Neural progenitor cell (in vitro differentiated cells): ENCODE measurements around the gene FBXW7. TPM values are rescaled to one million over a fixed set of nuclear protein-coding genes. Genes with fewer than 3 reads are reported as not detected.

Experiments
- DNase-seq: peaks from one replicate; pipeline ENCODE4 v3.0.0-alpha.2; 2016; ENCODE audit warnings: low spot score
- H2AFZ ChIP-seq: fragments of 200-600 bp; sonication (generic); replicated peaks from 2 replicates; pipeline ENCODE4 v1.6.1; 2016; ENCODE audit warnings: antibody characterized with exemption
- H3F3A ChIP-seq: fragments of 200-600 bp; sonication (generic); 2 replicates; pipeline ENCODE4 v1.6.1; 2016; ENCODE audit warnings: antibody characterized with exemption, low read depth
- H3K27ac ChIP-seq: fragments of 200-600 bp; sonication (generic); 2 replicates; pipeline ENCODE4 v1.5.1; 2016; ENCODE audit warnings: mild to moderate bottlenecking
- H3K27me3 ChIP-seq: fragments of 200-600 bp; sonication (generic); 2 replicates; pipeline ENCODE4 v1.6.1; 2016; ENCODE audit warnings: mild to moderate bottlenecking, moderate library complexity
- H3K36me3 ChIP-seq: fragments of 200-600 bp; sonication (generic); 2 replicates; pipeline ENCODE4 v1.5.1; 2016
- H3K4me1 ChIP-seq: fragments of 200-600 bp; sonication (generic); 2 replicates; pipeline ENCODE4 v1.6.1; 2016; ENCODE audit warnings: mixed run types
- H3K4me2 ChIP-seq: fragments of 200-600 bp; sonication (generic); 2 replicates; pipeline ENCODE4 v1.6.1; 2016
- H3K4me3 ChIP-seq: fragments of 200-600 bp; sonication (generic); 2 replicates; pipeline ENCODE4 v1.5.1; 2016
- H3K79me2 ChIP-seq: fragments of 200-600 bp; sonication (generic); 2 replicates; pipeline ENCODE4 v1.6.1; 2016; ENCODE audit warnings: low read depth
- H3K9ac ChIP-seq: fragments of 200-600 bp; sonication (generic); 2 replicates; pipeline ENCODE4 v1.6.1; 2016
- H3K9me3 ChIP-seq: fragments of 200-600 bp; sonication (generic); 2 replicates; pipeline ENCODE4 v1.5.1; 2016; ENCODE audit warnings: low read depth
- H4K20me1 ChIP-seq: fragments of 200-600 bp; sonication (generic); 2 replicates; pipeline ENCODE4 v1.6.1; 2016; ENCODE audit warnings: low read depth
- H3K27ac Mint-ChIP-seq: 3 replicates; pipeline ENCODE4 v1.8.0; 2021; ENCODE audit warnings: mixed read lengths
- H3K27me3 Mint-ChIP-seq: 2 replicates; pipeline ENCODE4 v1.8.0; 2022; ENCODE audit warnings: low read depth, mild to moderate bottlenecking, inconsistent platforms, moderate library complexity, mixed read lengths; ENCODE audit not compliant: insufficient read depth
- H3K36me3 Mint-ChIP-seq: 3 replicates; pipeline ENCODE4 v1.8.0; 2021; ENCODE audit warnings: mixed read lengths
- H3K4me1 Mint-ChIP-seq: 3 replicates; pipeline ENCODE4 v1.8.0; 2021; ENCODE audit warnings: mixed read lengths
- H3K4me3 Mint-ChIP-seq: 3 replicates; pipeline ENCODE4 v1.8.0; 2021; ENCODE audit warnings: mild to moderate bottlenecking, moderate library complexity, mixed read lengths
- H3K9me3 Mint-ChIP-seq: 3 replicates; pipeline ENCODE4 v1.8.0; 2020; ENCODE audit warnings: mixed read lengths
- EZH2 ChIP-seq: fragments of 200-600 bp; sonication (generic); IDR thresholded peaks from 2 replicates; pipeline ENCODE4 v1.6.1; 2017; ENCODE audit warnings: antibody characterized with exemption, mild to moderate bottlenecking, moderate library complexity
- EZH2phosphoT487 ChIP-seq: fragments of 200-600 bp; sonication (generic); IDR thresholded peaks from 2 replicates; pipeline ENCODE4 v1.6.1; 2017; ENCODE audit warnings: antibody characterized with exemption
- total RNA-seq: library from RNA; depleted of rRNA; stranded (reverse); fragments of >200 nt; gene quantifications from 2 replicates; pipeline ENCODE4 v1.2.3, GENCODE V29; 2015; ENCODE audit warnings: low replicate concordance
- TF ChIP-seq, protein P1 (sequence below): fragments of 200-600 bp; sonication (generic); IDR thresholded peaks from 2 replicates; pipeline ENCODE4 v1.5.1; 2017; ENCODE audit warnings: antibody characterized with exemption, mild to moderate bottlenecking

The FBXW7 gene
- total RNA-seq, 1 donor from 2014 or later, result 43.9 TPM

DNA sequence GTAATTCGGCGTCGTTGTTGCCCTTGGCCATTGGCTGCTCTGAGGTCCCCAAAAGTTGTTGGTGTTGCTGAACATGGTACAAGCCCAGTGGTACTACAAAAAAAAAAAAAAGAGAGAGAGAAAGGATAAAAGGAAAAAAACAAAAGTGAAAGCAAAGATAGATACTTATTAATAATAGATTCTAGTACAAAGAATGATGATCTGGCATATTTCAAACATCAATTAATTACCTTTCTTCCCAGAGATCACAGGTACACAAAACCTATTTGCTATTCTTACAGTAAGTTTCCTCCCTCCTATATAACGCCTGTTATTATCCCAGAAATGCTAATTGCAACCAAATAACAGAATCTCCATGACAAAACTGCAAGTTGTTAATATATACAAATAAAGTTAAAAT is 188.9 kb downstream of the FBXW7 start:
- Histone ChIP-seq H3K9ac (no peak overlapping the region), H3K4me3 (no peak overlapping the region), H3F3A (no peaks in the 10 kb centered on the region), H3K4me1 (peaks cover 4% of the 10 kb centered on the region), H3K36me3 (no peaks in the 10 kb centered on the region), H3K27me3 (no peaks in the 10 kb centered on the region), H4K20me1 (no peaks in the 10 kb centered on the region), H2AFZ (no peak overlapping the region), H3K4me2 (no peak overlapping the region), H3K79me2 (no peaks in the 10 kb centered on the region), H3K9me3 (no peaks in the 10 kb centered on the region), H3K27ac (no peak overlapping the region)
- no peak overlapping the region for H3K27ac Mint-ChIP-seq
- H3K4me3 Mint-ChIP-seq, result no peak overlapping the region
- H3K4me1 Mint-ChIP-seq, result peaks cover 5% of the 10 kb centered on the region
- H3K36me3 Mint-ChIP-seq, result peaks cover 11% of the 10 kb centered on the region
- peaks cover 3% of the 10 kb centered on the region for H3K27me3 Mint-ChIP-seq
- TF ChIP-seq, protein P1, sequence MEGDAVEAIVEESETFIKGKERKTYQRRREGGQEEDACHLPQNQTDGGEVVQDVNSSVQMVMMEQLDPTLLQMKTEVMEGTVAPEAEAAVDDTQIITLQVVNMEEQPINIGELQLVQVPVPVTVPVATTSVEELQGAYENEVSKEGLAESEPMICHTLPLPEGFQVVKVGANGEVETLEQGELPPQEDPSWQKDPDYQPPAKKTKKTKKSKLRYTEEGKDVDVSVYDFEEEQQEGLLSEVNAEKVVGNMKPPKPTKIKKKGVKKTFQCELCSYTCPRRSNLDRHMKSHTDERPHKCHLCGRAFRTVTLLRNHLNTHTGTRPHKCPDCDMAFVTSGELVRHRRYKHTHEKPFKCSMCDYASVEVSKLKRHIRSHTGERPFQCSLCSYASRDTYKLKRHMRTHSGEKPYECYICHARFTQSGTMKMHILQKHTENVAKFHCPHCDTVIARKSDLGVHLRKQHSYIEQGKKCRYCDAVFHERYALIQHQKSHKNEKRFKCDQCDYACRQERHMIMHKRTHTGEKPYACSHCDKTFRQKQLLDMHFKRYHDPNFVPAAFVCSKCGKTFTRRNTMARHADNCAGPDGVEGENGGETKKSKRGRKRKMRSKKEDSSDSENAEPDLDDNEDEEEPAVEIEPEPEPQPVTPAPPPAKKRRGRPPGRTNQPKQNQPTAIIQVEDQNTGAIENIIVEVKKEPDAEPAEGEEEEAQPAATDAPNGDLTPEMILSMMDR, result no peak
- no peak for TF ChIP-seq EZH2phosphoT487
- no peak for DNase-seq
- H3K9me3 Mint-ChIP-seq, result no peaks in the 10 kb centered on the region

- H3K27ac ChIP-seq, result no peak overlapping the region
Measured at GRCh38 chr4:152346526-152346925, 189.4 kb downstream of the FBXW7 start.

DNA sequence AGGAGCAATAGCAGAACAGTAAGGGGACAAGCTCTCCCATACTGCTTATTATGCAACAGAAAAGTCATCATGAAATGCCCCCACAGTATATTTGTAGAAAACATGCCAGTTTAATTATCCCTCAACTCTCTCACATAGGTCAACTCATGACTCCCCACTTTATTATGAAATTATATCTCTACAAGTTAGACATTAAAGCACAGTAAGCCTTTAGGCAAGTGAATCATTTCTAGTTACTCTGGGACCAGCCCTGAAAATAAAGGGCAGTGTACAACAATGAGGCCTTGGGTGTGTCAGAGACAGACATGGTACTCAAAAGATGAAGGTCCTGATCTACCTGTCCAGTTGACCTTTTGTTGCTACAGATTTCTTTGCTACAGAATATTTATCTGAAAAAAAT is 191.9 kb downstream of the FBXW7 start:
- Histone ChIP-seq H3K4me2 (no peak overlapping the region), H3K9me3 (no peaks in the 10 kb centered on the region), H3K36me3 (no peaks in the 10 kb centered on the region), H3F3A (no peaks in the 10 kb centered on the region), H2AFZ (no peak overlapping the region), H3K4me1 (no peaks in the 10 kb centered on the region), H3K79me2 (no peaks in the 10 kb centered on the region), H3K9ac (no peak overlapping the region), H3K27ac (no peak overlapping the region), H3K27me3 (no peaks in the 10 kb centered on the region), H4K20me1 (no peaks in the 10 kb centered on the region), H3K4me3 (no peak overlapping the region)
- Mint-ChIP-seq H3K4me1 (peaks cover 2% of the 10 kb centered on the region), H3K36me3 (peaks cover 19% of the 10 kb centered on the region), H3K27ac (no peak overlapping the region), H3K9me3 (no peaks in the 10 kb centered on the region), H3K4me3 (no peak overlapping the region), H3K27me3 (peaks cover 3% of the 10 kb centered on the region)
- no peak for DNase-seq
- TF ChIP-seq, protein P1, result no peak
- no peak for TF ChIP-seq EZH2phosphoT487
- TF ChIP-seq EZH2, result no peak

More at GRCh38 chr4:152346526-152346925, 189.4 kb downstream of the FBXW7 start:
- Histone ChIP-seq H3K4me3 (no peak overlapping the region), H3F3A (no peaks in the 10 kb centered on the region), H3K79me2 (no peaks in the 10 kb centered on the region), H2AFZ (no peak overlapping the region), H4K20me1 (no peaks in the 10 kb centered on the region), H3K4me2 (no peak overlapping the region), H3K9me3 (no peaks in the 10 kb centered on the region), H3K36me3 (no peaks in the 10 kb centered on the region), H3K4me1 (no peaks in the 10 kb centered on the region), H3K9ac (no peak overlapping the region), H3K27me3 (no peaks in the 10 kb centered on the region)
- TF ChIP-seq, protein P1, result no peak
- TF ChIP-seq EZH2phosphoT487 (no peak), EZH2 (no peak)
- peaks cover 3% of the 10 kb centered on the region for H3K27me3 Mint-ChIP-seq
- no peak overlapping the region for H3K4me3 Mint-ChIP-seq
- DNase-seq, result no peak
- H3K9me3 Mint-ChIP-seq, result no peaks in the 10 kb centered on the region
- H3K27ac Mint-ChIP-seq, result no peak overlapping the region
- H3K36me3 Mint-ChIP-seq, result peaks cover 12% of the 10 kb centered on the region
- H3K4me1 Mint-ChIP-seq, result peaks cover 5% of the 10 kb centered on the region
